ENCODE results near the gene NUDT4. TPM values are rescaled to one million over a fixed set of nuclear protein-coding genes. Genes with fewer than 3 reads are reported as not detected.
A peak's percentile ranks its signal among the peaks of the same experiment; 100 is the strongest.

NUDT4 gene
- polyA plus RNA-seq, 3 donors = 20.7 to 43.8 (median 35.6) TPM

GRCh38 chr12:93440043-93440835, 62.5 kb downstream of the NUDT4 start:
- peak overlapping the region; percentile 89 to 96 (median 94) for H3K27ac Mint-ChIP-seq
- no peaks in the 10 kb centered on the region for H3K27me3 Mint-ChIP-seq (ENCODE audit: low read depth in 3 of 3)
- H4K20me1 ChIP-seq (ENCODE audit: insufficient read depth, low read length) = peaks cover 57% of the 10 kb centered on the region
- peaks cover 30 to 54% of the 10 kb centered on the region in 2 donors for H3K4me1 ChIP-seq (ENCODE audit: control insufficient read depth in 1 of 2, insufficient read depth in 2 of 2, low read length in 2 of 2)
- H3K9ac ChIP-seq (ENCODE audit: insufficient read depth, low read length, poor library complexity, severe bottlenecking) = peak overlapping the region; percentile 98
- 48% methylated on average over 3 of the region's 12 CpGs for WGBS (ENCODE audit: insufficient coverage)
- no peaks in the 10 kb centered on the region for H3K27me3 ChIP-seq (ENCODE audit: control insufficient read depth in 2 of 2, insufficient read depth in 2 of 2, low read length in 2 of 2)
- H3K4me2 ChIP-seq (replicated peaks; ENCODE audit: extremely low read depth, low read length, poor library complexity, severe bottlenecking) = peak overlapping the region; percentile 83
- H2AFZ ChIP-seq (ENCODE audit: insufficient read depth, low read depth, low read length, poor library complexity, severe bottlenecking) = peak overlapping the region; percentile 86
- TF ChIP-seq CTCF (IDR thresholded peaks at IDR 0.05) = no peak
- peak overlapping the region in 1 of 2 donors; percentile 91 for H3K27ac ChIP-seq (ENCODE audit: low read depth in 1 of 2, low read length in 2 of 2)
- intact Hi-C loops (cut with micrococcal nuclease) = loop anchor here in 1 of 2 donors (10.0 kb wide), 1 partner anchor 235 kb away; the partner anchor contains the start of gene CRADD
- H3K79me2 ChIP-seq (ENCODE audit: insufficient read depth, low read length) = peaks cover 65% of the 10 kb centered on the region
- no peaks in the 10 kb centered on the region for H3K9me3 Mint-ChIP-seq
- H3K36me3 ChIP-seq (replicated peaks in 1 of 2; ENCODE audit: control insufficient read depth in 1 of 2, insufficient read depth in 2 of 2, low read length in 2 of 2) = no peaks in the 10 kb centered on the region
- peak overlapping the region; percentile 93 to 94 for H3K4me3 Mint-ChIP-seq
- H3K36me3 Mint-ChIP-seq = no peaks in the 10 kb centered on the region
- H3K9me3 ChIP-seq (replicated peaks in 1 of 2; ENCODE audit: control insufficient read depth in 1 of 2, insufficient read depth in 1 of 2, low read length in 2 of 2) = no peaks in the 10 kb centered on the region
- peak overlapping the region; percentile 81 to 91 (median 83) for H3K4me3 ChIP-seq (replicated peaks in 1 of 3; ENCODE audit: low read depth in 2 of 3, low read length in 3 of 3)
- peaks cover 58% of the 10 kb centered on the region for H3K4me1 Mint-ChIP-seq
- DNase-seq = peak in 2 of 3 donors; percentile 19 to 53

GRCh38 chr12:93441081-93441616, 63.4 kb downstream of the NUDT4 start:
- Histone ChIP-seq H3K4me3 (replicated peaks in 1 of 3; ENCODE audit: low read depth in 2 of 3, low read length in 3 of 3) (peak overlapping the region; percentile 81 to 91 (median 83)), H3K27me3 (ENCODE audit: control insufficient read depth in 2 of 2, insufficient read depth in 2 of 2, low read length in 2 of 2) (no peaks in the 10 kb centered on the region), H3K4me2 (replicated peaks; ENCODE audit: extremely low read depth, low read length, poor library complexity, severe bottlenecking) (peak overlapping the region; percentile 83), H3K9me3 (replicated peaks in 1 of 2; ENCODE audit: control insufficient read depth in 1 of 2, insufficient read depth in 1 of 2, low read length in 2 of 2) (no peaks in the 10 kb centered on the region), H4K20me1 (ENCODE audit: insufficient read depth, low read length) (peaks cover 48% of the 10 kb centered on the region), H2AFZ (ENCODE audit: insufficient read depth, low read depth, low read length, poor library complexity, severe bottlenecking) (peak overlapping the region; percentile 86), H3K4me1 (ENCODE audit: control insufficient read depth in 1 of 2, insufficient read depth in 2 of 2, low read length in 2 of 2) (peaks cover 30 to 46% of the 10 kb centered on the region in 2 donors), H3K79me2 (ENCODE audit: insufficient read depth, low read length) (peaks cover 56% of the 10 kb centered on the region), H3K9ac (ENCODE audit: insufficient read depth, low read length, poor library complexity, severe bottlenecking) (peak overlapping the region; percentile 98), H3K36me3 (replicated peaks in 1 of 2; ENCODE audit: control insufficient read depth in 1 of 2, insufficient read depth in 2 of 2, low read length in 2 of 2) (no peaks in the 10 kb centered on the region), H3K27ac (ENCODE audit: low read depth in 1 of 2, low read length in 2 of 2) (peak overlapping the region; percentile 68 to 91)
- H3K36me3 Mint-ChIP-seq = no peaks in the 10 kb centered on the region
- intact Hi-C loops (cut with micrococcal nuclease) = loop anchor here in 1 of 2 donors (10.0 kb wide), 1 partner anchor 234 kb away; the partner anchor contains the start of gene CRADD
- H3K4me1 Mint-ChIP-seq = peaks cover 52% of the 10 kb centered on the region
- no peaks in the 10 kb centered on the region for H3K27me3 Mint-ChIP-seq (ENCODE audit: low read depth in 3 of 3)
- under 1% methylated on average over 54 of the region's 55 CpGs for WGBS (ENCODE audit: insufficient coverage)
- peak in 2 of 3 donors; percentile 16 to 28 for DNase-seq
- no peak for TF ChIP-seq CTCF (IDR thresholded peaks at IDR 0.05)
- H3K9me3 Mint-ChIP-seq = no peaks in the 10 kb centered on the region
- H3K27ac Mint-ChIP-seq = peak overlapping the region; percentile 90 to 96 (median 94)
- H3K4me3 Mint-ChIP-seq = peak overlapping the region; percentile 93 to 94
